K562 (cell line): ENCODE results near the gene CPEB1. TPM values are rescaled to one million over a fixed set of nuclear protein-coding genes. Genes with fewer than 3 reads are reported as not detected.

Source experiments
- AFF1 ChIP-seq, 2 experiments: fragments of 450-650 bp; IDR thresholded peaks; 2 replicates each; pipeline ENCODE4 v1.6.1; 2018; ENCODE audit warnings: mild to moderate bottlenecking in 2 of 2, low read depth in 1 of 2; ENCODE audit not compliant: partially characterized antibody in 2 of 2
- ELF4 ChIP-seq: fragments of 450-650 bp; formaldehyde crosslinking; IDR thresholded peaks from 2 replicates; pipeline ENCODE4 v1.4.0; 2022; ENCODE audit warnings: missing genetic modification characterization
- MLLT1 ChIP-seq, 2 experiments: fragments of 450-650 bp; IDR thresholded peaks; 2 replicates each; pipeline ENCODE4 v1.6.1; 2016
- STAT5B ChIP-seq: fragments of 250-450 bp; sonication (Bioruptor Pico); IDR thresholded peaks from 2 replicates; pipeline ENCODE4 v1.8.0; 2021; ENCODE audit warnings: mild to moderate bottlenecking, inconsistent platforms
- ZBTB5 ChIP-seq: fragments of 450-650 bp; IDR thresholded peaks from 2 replicates; pipeline ENCODE4 v1.6.1; 2017; ENCODE audit warnings: antibody characterized with exemption
- ZBTB7A ChIP-seq: IDR thresholded peaks from 2 replicates; pipeline ENCODE4 v1.6.1; 2011; ENCODE audit warnings: low read depth, mild to moderate bottlenecking, low read length, moderate library complexity, borderline replicate concordance; ENCODE audit not compliant: control insufficient read depth
- ZNF311 ChIP-seq: fragments of 250-450 bp; sonication (Bioruptor Pico); IDR thresholded peaks from 2 replicates; pipeline ENCODE4 v1.4.0; 2020; ENCODE audit warnings: mild to moderate bottlenecking, moderate library complexity
- ZNF77 ChIP-seq: fragments of 250-450 bp; sonication (Bioruptor Pico); IDR thresholded peaks from 2 replicates; pipeline ENCODE4 v1.5.0; 2020
- polyA plus RNA-seq, 8 experiments: library from polyadenylated mRNA; depleted of rRNA in 4 of 8; stranded (reverse) in 5 of 8; unstranded in 3 of 8; fragments of >200 nt; fragmentation: Nextera tagmentation in 2 of 8; fragmentation: Illumina TruSeq in 1 of 8; extraction: Ambion mirVana in 2 of 8; extraction: Trizol in 1 of 8; gene quantifications; 2 replicates each; pipeline versions ENCODE4 v1.2.1 to v1.2.3, GENCODE V29; 2011 to 2014; ENCODE audit warnings: inconsistent platforms in 1 of 8, missing spikeins in 1 of 8
- total RNA-seq, 7 experiments: library from RNA; depleted of rRNA in 6 of 7; stranded (reverse); fragments of >200 nt in 6 of 7; fragmentation: Illumina TruSeq in 2 of 7; extraction: Trizol in 2 of 7; gene quantifications; 2 replicates each; pipeline versions ENCODE4 v1.2.1 to v1.2.3, GENCODE V29; 2011 to 2021; ENCODE audit warnings: low replicate concordance in 1 of 7
- TF ChIP-seq, protein P1 (sequence below), 2 experiments: fragments of 450-650 bp; formaldehyde crosslinking in 1 of 2; IDR thresholded peaks; 2 replicates each; pipeline versions ENCODE4 v1.4.0 to v1.6.1; 2014 to 2020; ENCODE audit warnings: mild to moderate bottlenecking in 2 of 2, borderline replicate concordance in 1 of 2, low read depth in 1 of 2

CPEB1 gene
- total and polyA plus RNA-seq, 9 of the 15 experiments (the other 6 are each of a cell fraction or from before 2014, with no cell fraction given) = 2.2 to 13.4 (median 9.7) TPM

DNA sequence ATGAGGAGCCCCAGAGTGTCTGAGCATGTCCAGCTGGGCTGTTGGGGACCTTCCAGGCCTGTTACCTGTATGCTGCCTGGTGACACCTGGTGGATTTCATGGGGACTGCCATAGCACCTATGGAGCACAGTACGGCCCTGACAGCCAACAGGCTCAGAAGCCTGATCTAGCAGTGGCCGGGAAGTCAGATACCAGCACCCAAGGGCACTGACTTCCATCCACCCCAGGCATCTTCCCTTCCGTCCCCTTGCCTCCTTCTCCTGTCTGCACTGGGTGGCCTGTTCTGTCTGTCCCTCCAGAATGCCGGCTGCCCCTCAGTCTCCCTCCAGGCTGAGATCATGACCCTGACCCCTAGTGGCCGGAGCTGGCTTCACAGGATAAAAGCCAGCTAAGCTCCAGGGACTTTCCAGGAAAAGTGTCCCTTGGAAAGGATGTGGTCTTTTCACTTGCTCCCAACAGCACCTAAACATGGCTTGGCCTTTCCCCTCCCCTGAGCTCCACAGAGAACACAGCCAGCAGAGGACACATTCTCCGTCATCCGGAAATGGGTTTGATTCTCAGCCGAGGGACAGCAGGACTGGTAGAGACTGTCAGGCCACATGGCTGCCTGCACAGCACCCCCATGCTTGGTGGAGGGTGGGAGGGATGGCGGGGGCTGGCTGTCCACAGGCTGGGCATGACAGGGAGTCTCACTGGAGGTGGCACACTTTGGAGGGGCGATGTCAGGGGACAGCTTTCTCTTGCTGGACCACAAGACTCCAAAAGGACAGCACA is 116.4 kb downstream of the CPEB1 start (continued):
- no peak for TF ChIP-seq ZBTB5
- peak; percentile 17; the same call in 1 of the 2 replicates for TF ChIP-seq ELF4 (CRISPR knock-in tag)
- TF ChIP-seq AFF1 (IDR thresholded peaks at IDR 0.05; ENCODE audit: low read depth in 1 of 2, partially characterized antibody in 2 of 2) = peak in 1 of 2 experiments; percentile 38
- TF ChIP-seq ZBTB7A = 0 out of 2 replicates have a peak, but pooled peaks have one; percentile 19
- TF ChIP-seq ZNF311 = no peak
- TF ChIP-seq MLLT1 (IDR thresholded peaks at IDR 0.05) = no peak
- TF ChIP-seq ZNF77 (CRISPR knock-in tag) = no peak
- no peak for TF ChIP-seq STAT5B
- TF ChIP-seq, protein P1, sequence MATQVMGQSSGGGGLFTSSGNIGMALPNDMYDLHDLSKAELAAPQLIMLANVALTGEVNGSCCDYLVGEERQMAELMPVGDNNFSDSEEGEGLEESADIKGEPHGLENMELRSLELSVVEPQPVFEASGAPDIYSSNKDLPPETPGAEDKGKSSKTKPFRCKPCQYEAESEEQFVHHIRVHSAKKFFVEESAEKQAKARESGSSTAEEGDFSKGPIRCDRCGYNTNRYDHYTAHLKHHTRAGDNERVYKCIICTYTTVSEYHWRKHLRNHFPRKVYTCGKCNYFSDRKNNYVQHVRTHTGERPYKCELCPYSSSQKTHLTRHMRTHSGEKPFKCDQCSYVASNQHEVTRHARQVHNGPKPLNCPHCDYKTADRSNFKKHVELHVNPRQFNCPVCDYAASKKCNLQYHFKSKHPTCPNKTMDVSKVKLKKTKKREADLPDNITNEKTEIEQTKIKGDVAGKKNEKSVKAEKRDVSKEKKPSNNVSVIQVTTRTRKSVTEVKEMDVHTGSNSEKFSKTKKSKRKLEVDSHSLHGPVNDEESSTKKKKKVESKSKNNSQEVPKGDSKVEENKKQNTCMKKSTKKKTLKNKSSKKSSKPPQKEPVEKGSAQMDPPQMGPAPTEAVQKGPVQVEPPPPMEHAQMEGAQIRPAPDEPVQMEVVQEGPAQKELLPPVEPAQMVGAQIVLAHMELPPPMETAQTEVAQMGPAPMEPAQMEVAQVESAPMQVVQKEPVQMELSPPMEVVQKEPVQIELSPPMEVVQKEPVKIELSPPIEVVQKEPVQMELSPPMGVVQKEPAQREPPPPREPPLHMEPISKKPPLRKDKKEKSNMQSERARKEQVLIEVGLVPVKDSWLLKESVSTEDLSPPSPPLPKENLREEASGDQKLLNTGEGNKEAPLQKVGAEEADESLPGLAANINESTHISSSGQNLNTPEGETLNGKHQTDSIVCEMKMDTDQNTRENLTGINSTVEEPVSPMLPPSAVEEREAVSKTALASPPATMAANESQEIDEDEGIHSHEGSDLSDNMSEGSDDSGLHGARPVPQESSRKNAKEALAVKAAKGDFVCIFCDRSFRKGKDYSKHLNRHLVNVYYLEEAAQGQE (IDR thresholded peaks at IDR 0.05; ENCODE audit: borderline replicate concordance) = peak; percentile 45; the same call in 1 of the 2 replicates
- TF ChIP-seq, protein P1 (CRISPR knock-in tag; IDR thresholded peaks at IDR 0.05; ENCODE audit: low read depth) = no peak
